Non-pigmented ciliary epithelial cell (primary cell): ENCODE results near the gene DYSF.
"Not testable (repeated sequence)": the region's sequence is repeated elsewhere in the genome, so short reads cannot be mapped to it uniquely, and the experiment has no call there.

Source experiments
- DNase-seq: peaks from one replicate; pipeline ENCODE4 v3.0.0-alpha.2; 2010; ENCODE audit warnings: low read depth

Gene DYSF

DNA sequence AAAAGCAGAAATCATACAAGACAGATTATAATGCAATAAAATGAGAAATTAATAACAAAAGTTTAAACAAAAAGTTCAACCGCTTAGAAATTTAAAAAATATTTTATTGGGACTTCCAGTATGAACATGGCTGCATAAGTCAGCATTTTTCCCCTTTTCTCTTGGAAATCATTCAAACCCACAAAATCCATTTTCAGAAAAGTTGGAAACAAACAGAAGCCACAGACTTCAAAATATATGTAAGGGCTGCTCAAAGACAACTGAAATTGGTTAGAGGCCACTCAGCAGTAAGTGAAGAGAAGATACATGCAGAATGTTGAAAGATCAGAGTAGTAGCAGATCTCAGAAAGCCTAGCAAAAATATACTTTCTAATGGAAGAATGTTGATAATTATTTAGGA, 194.0 kb downstream of the DYSF start:
- DNase-seq = no peak

DNA sequence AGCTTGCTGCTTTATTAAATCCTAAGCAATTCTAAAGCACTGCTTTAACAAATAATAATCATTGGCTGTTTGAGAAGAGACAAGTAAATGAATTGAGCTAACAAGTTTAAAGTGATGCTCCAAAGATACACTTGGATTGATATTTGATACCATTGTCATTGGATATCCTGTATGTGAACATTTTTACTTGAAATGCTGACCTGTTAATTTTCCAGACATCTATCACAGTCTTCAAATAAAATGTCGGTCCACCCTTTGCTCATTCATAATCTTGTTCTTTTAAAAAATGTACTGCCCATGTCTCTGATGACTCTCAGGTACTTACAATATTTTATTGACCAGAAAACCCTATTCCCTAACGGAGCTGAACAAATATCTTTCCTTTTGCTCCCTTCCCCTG, 202.1 kb downstream of the DYSF start:
- DNase-seq = no peak

DNA sequence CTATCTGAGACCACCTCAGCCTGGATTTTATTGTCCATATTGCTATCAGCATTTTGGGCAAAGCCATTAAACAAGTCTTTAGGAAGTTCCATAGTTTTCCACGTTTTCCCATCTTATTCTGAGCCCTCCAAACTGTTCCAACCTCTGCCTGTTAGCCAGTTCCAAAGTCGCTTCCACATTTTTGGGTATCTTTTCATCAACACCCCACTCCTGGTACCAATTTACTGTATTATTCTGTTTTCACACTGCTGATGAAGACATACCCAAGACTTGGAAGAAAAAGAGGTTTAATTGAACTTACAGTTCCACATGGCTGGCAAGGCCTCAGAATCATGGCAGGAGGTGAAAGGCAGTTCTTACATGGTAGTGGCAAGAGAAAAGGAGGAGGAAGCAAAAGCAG, 204.9 kb downstream of the DYSF start:
- DNase-seq = not testable (repeated sequence)

DNA sequence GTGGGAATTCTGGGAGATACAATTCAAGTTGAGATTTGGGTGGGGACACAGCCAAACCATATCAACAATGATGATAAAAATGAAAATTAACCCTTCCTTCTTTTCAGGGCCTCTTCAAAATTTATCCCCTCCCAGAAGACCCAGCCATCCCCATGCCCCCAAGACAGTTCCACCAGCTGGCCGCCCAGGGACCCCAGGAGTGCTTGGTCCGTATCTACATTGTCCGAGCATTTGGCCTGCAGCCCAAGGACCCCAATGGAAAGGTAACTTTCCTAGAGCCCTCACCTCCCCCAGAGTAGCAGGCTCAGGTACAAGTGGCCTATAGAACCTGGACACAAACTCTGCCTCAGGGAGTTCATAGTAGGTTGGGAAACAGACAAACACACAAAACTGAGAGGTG, 205.4 kb downstream of the DYSF start:
- DNase-seq = no peak

DNA sequence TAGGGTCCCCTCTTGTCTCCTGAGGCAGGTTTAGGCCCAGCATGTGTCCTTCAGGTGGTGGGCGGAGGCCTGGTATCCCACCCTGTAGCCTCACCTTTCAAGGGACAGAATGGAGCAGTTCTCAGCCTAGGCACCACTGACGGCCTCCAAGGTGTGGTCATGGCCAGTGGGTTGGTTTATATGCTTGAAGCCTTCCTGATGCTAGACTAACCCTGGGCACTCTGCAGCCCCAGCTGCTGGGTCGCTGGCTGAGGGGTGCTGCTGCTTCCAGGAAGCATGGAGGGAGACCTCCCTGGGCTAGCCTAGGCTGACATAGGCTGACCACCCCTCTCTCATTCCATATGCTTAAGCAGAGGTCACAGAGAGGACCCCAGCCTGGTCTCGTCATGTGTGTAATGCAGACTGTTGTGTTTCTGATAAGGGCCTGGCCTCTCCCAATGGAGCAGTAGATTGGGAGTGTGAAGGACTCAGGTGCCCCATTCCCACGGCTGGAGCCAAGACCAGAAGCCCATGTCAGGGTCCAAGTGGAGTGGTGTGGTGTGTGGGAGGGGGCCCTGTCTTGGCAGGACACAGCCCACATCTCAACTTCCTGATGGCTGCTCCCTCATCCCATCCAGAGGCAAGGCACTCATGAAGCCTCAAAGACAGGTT, 206.6 kb downstream of the DYSF start:
- no peak for DNase-seq

DNA sequence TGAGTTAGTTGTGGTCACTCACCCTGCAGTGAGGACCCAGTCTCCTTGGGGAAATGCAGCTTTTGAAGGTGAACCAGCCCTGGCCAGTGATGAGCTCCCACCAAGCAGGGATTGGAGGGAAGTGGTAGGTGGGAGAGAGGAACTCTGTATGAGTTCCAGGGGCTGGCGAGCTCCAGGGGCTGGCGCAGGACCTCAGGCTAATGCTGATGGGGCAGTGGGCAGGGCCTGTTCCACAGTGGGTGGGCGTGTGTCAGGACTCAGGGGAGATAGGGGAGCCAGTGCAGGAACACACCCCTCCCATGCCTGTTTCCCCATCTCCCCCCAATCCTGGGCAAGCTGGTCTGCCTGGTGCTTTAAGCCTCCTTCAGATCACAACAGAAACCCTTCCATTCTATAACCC, 208.4 kb downstream of the DYSF start:
- no peak for DNase-seq

DNA sequence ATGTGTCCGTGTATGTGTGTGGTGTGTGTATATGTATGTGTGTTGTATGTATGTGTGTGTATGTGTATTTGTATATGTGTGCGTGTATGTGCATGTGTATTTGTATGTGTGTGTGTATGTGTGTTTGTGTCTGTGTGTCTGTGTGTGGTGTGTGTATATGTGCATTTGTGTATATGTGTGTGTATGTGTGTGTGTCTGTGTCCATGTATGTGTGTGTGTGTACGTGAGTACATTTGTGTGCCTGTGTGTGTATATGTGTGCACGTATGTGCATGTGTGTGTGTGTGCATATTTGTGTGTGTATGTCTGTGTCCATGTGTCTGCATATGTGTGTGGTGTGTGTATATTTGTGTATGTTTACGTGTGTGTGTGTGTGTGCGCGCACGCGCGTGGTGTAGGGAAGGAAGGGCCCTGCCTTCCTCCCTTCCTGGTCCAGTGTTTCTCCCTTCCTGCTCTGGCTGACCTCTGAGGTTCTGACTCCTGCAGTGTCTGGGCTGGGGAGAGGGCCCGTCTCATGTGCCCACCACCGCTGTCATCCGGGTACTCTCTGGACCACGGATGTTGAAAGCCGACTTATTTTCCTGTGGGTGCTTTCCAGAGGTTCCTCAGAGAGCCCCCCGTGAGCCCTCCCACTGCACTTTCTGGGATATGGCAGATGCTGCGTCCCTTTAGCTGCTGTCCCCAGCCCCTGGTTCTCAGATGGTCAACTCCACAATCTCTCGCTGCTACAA, 209.5 kb downstream of the DYSF start:
- no peak for DNase-seq

DNA sequence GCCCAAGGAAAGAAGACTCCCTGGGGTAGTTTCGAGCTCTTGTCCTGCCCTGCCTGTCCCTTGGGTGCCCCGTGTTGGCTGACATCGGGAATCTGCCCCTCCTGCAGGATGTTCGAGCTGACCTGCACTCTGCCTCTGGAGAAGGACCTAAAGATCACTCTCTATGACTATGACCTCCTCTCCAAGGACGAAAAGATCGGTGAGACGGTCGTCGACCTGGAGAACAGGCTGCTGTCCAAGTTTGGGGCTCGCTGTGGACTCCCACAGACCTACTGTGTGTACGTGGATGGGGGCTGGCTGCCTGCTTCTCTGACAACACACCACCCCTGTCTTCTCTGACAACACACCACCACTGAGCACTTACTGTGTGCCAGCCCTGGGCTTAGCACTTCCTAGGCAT, 210.8 kb downstream of the DYSF start:
- DNase-seq = no peak

DNA sequence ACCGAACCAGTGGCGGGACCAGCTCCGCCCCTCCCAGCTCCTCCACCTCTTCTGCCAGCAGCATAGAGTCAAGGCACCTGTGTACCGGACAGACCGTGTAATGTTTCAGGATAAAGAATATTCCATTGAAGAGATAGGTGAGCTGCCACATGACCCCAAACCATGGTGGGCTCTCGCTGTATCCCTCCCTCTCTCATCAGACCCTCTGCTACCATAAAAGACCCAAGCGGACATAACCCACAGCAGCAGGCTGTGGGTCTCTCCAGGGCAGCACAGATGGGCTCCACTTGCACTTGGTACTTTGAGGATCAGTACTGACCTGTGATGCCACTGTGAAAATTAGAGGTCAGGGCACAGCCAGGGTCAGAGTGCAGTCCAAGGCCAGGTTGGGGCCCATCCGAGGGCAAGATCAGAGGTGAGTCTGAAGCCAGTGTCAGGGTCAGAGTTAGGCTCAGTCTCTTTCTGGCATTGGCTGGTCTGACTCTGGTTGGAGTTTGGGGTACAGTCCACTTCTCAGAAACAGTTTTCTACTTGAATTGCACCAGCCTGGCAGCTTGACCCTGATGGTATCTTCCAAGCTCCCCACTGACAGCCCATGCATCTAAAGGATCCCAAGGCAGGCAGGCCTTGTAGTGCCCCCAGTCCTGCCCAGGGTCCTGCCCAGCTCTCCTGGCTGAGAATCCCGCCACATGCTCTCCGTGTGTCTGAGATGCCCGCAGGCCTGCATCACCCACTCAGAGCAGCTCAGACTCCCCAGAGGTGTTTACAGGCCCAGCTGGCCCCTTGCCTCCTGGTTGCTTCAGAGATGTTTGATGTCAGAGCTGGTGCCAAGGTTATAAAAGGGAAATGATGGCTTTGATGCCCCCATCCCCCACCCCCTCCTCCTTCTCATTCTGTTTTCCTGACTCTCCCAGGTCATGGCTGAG, 212.1 kb downstream of the DYSF start:
- DNase-seq = no peak

DNA sequence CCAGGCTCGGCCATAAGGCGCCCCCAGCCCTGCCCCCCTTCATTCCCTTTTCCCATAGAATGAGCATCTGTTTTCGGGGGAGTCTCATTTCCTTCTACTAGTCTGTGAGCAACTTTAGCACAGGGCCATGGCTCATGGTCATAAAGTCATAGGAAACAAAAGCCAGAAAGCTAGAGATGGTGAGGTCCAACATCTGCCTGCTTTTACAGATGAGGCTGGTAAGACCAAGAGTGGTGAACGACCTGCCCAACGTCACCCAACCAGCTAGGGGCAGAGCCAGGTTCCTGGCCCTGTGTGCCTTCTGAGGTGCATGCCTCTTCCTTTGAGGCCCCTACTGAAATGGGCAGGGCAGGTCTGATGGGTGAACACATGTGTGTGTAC, 212.7 kb downstream of the DYSF start:
- DNase-seq = no peak

DNA sequence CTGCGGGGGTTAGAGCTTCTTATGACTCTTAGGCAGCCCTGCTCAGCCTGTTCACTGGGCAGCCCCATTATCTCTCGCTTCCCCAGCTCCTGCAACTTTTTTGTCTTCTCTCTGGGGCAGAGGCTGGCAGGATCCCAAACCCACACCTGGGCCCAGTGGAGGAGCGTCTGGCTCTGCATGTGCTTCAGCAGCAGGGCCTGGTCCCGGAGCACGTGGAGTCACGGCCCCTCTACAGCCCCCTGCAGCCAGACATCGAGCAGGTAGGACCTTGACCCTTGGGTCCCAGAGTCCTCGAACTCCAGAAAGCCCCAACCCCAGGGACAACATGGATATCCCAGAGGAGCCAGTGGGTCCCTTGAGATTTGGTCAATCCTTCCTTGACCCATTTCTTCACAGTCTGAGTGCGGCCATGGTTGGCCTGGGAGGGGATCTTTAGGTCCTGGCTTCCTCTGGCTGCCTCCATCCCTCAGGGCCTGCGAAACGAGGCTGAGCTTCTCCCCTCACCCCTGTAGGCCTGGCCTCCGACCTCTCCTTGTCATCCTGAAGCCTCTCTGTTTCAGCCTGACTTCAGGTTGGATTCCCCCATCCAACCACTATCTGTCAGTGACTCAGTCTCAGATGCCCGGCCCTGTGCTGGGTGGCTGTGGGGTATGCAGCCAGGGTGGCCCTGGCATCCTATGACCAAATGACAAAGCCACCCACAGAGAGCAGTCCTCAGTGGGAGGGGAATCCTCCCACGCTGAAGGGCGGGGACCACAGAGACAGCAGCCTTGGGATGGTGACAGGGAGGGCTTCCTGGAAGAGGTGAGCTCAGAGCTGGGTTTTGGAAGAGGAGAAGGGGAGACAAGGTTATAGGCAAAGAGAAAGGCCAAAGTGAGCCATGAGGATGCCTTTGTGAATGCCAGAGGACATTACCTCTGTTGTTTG, 214.2 kb downstream of the DYSF start:
- no peak for DNase-seq

DNA sequence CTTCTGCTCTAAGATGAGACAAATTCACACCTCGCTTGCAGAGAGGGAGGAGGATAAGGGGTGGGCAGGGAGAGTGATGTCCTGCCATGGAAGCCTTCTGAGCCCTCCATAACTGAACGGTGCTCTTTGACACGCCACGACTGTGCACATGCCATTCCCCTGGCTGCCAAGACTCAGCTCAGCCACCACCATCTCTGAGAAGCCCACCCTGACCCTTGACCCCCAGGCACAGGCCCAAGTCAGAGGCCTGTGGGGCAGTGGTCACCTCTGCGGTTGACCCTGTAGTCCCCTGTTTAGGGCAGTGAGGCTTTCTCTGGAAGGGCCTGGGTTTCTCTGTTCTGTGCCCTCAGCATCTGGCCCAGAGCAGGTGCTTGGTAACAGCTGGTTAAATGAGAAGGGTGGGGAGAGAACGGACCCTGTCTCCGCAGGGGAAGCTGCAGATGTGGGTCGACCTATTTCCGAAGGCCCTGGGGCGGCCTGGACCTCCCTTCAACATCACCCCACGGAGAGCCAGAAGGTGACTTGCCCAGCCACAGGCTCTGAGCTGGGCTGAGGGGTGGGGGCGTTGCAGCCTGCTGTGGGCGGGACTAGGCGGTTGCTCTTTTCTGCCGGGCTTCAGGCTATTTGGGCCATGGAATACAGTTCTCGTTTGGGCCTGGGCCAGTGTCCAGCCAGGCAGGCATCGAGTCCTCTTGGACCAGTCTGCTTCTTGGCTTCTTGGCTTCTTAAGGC, 215.1 kb downstream of the DYSF start:
- DNase-seq = no peak

DNA sequence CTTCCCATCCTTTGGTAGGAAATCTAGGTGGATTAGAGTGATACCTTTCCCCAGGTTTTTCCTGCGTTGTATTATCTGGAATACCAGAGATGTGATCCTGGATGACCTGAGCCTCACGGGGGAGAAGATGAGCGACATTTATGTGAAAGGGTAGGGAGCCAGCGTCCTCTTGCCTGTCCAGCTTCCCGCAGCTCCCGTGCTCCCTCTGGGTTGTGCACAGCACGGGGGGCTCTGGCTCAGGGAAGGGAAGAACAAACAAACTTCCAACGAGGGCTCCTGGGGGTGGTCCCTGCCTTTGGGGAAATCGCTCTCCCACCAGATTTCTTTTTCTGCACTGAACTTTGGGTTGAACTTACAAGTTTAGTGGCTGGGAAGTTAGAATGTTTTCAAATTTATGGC, 215.7 kb downstream of the DYSF start:
- DNase-seq = no peak

DNA sequence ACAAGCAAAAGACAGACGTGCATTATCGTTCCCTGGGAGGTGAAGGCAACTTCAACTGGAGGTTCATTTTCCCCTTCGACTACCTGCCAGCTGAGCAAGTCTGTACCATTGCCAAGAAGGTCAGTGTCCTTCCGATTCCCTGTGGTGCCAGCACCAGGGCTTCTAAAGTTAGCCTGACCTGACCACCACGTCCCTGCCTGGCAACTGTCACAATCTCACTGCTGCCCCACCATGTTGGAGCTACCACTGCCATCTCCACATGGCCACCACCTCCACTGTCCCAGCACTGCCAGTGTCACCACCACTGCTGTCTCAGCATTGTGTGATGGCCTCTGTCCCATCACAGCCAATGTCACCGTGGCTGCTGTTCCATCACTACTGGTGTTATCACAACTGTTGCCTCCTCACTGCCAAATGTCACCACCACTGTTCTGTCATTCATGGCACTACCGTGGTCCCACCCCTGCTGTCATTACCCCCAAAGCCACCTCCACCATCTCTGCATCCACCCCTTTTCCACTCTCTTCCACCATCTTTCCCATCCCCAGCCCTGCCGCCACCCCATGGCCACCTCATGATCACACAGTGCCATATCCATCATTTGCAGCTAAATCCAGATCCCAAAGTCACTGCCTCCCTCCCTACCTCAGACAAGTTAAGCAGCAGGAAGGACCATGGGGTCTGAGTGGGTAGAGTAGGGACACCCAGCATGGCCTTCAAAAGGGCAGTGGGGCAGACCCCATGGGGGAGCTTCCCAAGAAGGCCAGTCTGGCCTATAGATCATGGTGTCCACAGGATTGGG, 216.5 kb downstream of the DYSF start:
- DNase-seq = no peak

DNA sequence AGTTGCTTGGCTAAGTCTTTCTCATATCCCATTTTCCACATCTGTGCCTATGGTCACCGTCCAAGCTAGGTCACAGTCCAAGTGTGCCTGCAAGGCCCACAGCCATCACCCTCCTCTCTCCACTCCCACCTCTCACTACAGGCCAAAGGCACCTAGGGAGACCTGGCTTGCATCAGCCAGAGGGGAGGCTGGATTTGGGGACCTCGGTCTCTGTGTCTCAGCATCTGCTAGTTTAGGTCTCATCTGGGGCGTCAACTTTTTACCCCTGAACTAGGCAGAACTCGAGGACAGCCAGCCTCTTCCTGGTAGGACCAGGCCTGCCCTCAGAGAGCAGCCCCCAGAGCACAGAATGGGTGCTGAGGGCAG, 217.1 kb downstream of the DYSF start:
- no peak for DNase-seq

DNA sequence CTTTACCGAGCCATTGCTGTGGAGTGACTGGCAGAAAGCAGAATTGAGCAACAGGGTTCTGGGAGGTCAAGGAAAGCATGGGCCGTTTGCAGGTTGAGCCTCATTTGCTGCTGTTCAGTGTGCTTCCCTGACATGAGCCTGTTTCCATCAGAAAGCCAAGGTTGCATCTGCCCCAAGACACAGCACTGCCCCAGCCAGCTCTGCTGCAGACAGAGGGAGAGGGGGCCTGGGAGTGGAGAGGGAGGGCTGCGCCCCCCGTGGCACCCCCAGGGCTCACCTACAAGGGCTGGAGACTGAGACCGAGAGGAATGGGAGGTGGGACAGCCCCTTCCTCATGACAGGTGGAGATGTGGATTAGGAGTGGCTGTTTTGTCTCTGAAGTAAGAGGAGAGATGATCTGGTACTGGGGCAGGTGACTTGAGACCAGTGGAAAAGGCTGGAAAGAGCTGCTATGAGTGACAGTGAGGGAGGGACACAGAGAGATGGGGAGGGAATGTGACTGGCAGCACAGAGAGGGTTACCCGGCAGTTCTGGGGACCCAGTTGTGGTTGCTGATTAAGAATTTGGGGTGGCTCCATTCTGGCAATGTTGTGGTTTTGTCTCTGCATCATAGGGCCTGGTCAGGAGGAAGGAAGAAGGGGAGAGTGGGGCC, 218.0 kb downstream of the DYSF start:
- no peak for DNase-seq

DNA sequence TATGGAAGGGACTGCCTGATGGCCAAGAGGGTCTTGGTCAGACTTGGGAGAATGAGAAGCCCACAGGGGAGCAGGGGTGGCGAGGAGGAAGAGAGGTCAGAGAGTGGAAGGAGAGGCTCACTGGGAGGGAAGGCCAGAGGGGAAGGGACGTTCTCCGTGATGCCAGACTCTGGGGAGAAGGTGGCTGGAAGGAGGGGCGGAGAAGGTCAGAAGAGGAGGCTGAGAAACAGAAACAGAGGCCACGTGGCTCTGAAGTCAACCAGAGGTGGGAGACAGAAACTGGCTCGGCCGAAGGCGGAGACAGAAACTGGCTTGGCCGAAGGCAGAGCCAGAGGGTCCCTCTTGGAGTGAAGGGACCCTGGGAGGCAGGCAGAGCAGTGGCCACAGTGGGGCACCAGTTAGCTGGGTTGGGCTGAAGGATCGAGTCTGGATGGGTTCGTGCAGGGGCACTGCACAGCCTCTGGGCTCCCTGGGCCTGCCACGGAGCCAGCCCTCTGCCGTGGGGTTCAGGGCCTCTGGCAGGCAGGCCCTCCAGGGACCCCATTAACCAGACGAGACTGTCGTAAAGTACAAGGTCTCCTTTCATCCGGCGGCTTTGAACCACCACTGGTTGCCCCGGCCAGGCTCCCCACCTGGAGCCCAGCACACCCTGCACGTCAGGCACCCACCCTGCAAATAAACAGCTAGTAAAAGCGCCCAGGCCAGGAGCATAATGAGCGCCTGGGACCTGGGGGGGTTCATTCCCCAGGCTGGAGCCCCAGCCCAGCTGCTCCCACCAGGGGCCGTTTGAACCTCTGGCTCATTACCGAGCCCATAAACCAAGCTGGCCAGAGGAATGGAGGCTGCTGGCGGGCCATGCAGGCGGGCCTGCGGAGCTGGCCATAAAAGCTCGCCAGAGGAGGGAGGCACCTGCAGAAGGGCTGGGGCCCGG, 218.8 kb downstream of the DYSF start:
- no peak for DNase-seq
